KMS-11 (cell line): ENCODE measurements around the gene GJB1.
A peak's percentile ranks its signal among the peaks of the same experiment; 100 is the strongest.

Source experiments
- H2AFZ ChIP-seq: fragments of 200-600 bp; sonication (generic); 2 replicates; pipeline ENCODE4 v1.6.1; 2016; ENCODE audit warnings: antibody characterized with exemption, mixed run types, low read depth
- H3K27ac ChIP-seq: fragments of 200-600 bp; sonication (generic); 2 replicates; pipeline ENCODE4 v1.6.1; 2016; ENCODE audit warnings: mild to moderate bottlenecking, mixed run types
- H3K27me3 ChIP-seq: fragments of 200-600 bp; sonication (generic); 2 replicates; pipeline ENCODE4 v1.6.1; 2017; ENCODE audit warnings: mild to moderate bottlenecking, low read depth, mixed run types, moderate library complexity; ENCODE audit not compliant: insufficient read depth
- H3K36me3 ChIP-seq: fragments of 200-600 bp; sonication (generic); 2 replicates; pipeline ENCODE4 v1.6.1; 2017; ENCODE audit warnings: mild to moderate bottlenecking, mixed run types; ENCODE audit not compliant: insufficient read depth
- H3K4me1 ChIP-seq: fragments of 200-600 bp; sonication (generic); 2 replicates; pipeline ENCODE4 v1.6.1; 2016; ENCODE audit warnings: mild to moderate bottlenecking, low read depth, mixed run types; ENCODE audit not compliant: poor library complexity, severe bottlenecking
- H3K4me2 ChIP-seq: fragments of 200-600 bp; sonication (generic); 2 replicates; pipeline ENCODE4 v1.7.0; 2016; ENCODE audit warnings: mild to moderate bottlenecking, mixed run types
- H3K4me3 ChIP-seq: fragments of 200-600 bp; sonication (generic); IDR thresholded peaks from 2 replicates; pipeline ENCODE4 v1.6.1; 2017; ENCODE audit warnings: low read depth, low read length, mixed read lengths; ENCODE audit not compliant: insufficient read depth
- H3K79me2 ChIP-seq: fragments of 200-600 bp; sonication (generic); 2 replicates; pipeline ENCODE4 v1.6.1; 2016; ENCODE audit warnings: low read depth, mixed run types; ENCODE audit not compliant: insufficient read depth
- H3K9ac ChIP-seq: fragments of 200-600 bp; sonication (generic); 2 replicates; pipeline ENCODE4 v1.6.1; 2016; ENCODE audit warnings: mild to moderate bottlenecking, mixed run types
- H4K20me1 ChIP-seq: fragments of 200-600 bp; sonication (generic); 2 replicates; pipeline ENCODE4 v1.6.1; 2016; ENCODE audit warnings: mild to moderate bottlenecking, mixed run types; ENCODE audit not compliant: insufficient read depth
- CTCF ChIP-seq: fragments of 200-600 bp; sonication (generic); conservative IDR thresholded peaks from 2 replicates; pipeline ENCODE4 v1.6.1; 2017; ENCODE audit warnings: low read depth, mild to moderate bottlenecking, antibody characterized with exemption, low read length, moderate library complexity, mixed read lengths

Gene GJB1

GRCh38 chrX:71250841-71251240 lies 27.8 kb downstream of the GJB1 start:
- Histone ChIP-seq H3K4me1 (peaks cover 29% of the 10 kb centered on the region), H3K9ac (no peak overlapping the region), H3K4me3 (no peak overlapping the region), H2AFZ (no peak overlapping the region), H3K27ac (no peak overlapping the region), H3K36me3 (no peaks in the 10 kb centered on the region), H3K4me2 (no peak overlapping the region), H3K79me2 (no peaks in the 10 kb centered on the region), H3K27me3 (no peaks in the 10 kb centered on the region), H4K20me1 (no peaks in the 10 kb centered on the region)
- no peak for TF ChIP-seq CTCF

- Histone ChIP-seq H4K20me1 (no peaks in the 10 kb centered on the region), H3K79me2 (no peaks in the 10 kb centered on the region), H2AFZ (no peak overlapping the region), H3K27ac (no peak overlapping the region), H3K27me3 (no peaks in the 10 kb centered on the region), H3K4me3 (no peak overlapping the region), H3K4me2 (peak overlapping the region; percentile 45), H3K4me1 (peaks cover 30% of the 10 kb centered on the region), H3K9ac (no peak overlapping the region), H3K36me3 (no peaks in the 10 kb centered on the region)
- no peak for TF ChIP-seq CTCF
Measured at GRCh38 chrX:71251466-71251973, 28.5 kb downstream of the GJB1 start.

- Histone ChIP-seq H3K27ac (no peak overlapping the region), H3K79me2 (no peaks in the 10 kb centered on the region), H3K27me3 (no peaks in the 10 kb centered on the region), H2AFZ (no peak overlapping the region), H3K9ac (no peak overlapping the region), H3K4me2 (peak overlapping the region; percentile 45), H3K4me1 (peaks cover 30% of the 10 kb centered on the region), H3K4me3 (no peak overlapping the region), H3K36me3 (no peaks in the 10 kb centered on the region), H4K20me1 (no peaks in the 10 kb centered on the region)
- no peak for TF ChIP-seq CTCF
Measured at GRCh38 chrX:71252221-71252620, 29.2 kb downstream of the GJB1 start.

GRCh38 chrX:71253253-71254091 lies 30.4 kb downstream of the GJB1 start:
- peak; percentile 46; the same call in 1 of the 2 replicates for TF ChIP-seq CTCF
- H3K36me3 ChIP-seq, result no peaks in the 10 kb centered on the region
- H3K4me2 ChIP-seq, result peak overlapping the region; percentile 68; the same call in 1 of the 2 replicates
- no peak overlapping the region for H3K4me3 ChIP-seq
- H3K79me2 ChIP-seq, result no peaks in the 10 kb centered on the region
- peak overlapping the region; percentile 62 for H2AFZ ChIP-seq
- H3K27me3 ChIP-seq, result no peaks in the 10 kb centered on the region
- H3K27ac ChIP-seq, result no peak overlapping the region
- H3K9ac ChIP-seq, result peak overlapping the region; percentile 63
- peaks cover 30% of the 10 kb centered on the region for H3K4me1 ChIP-seq
- no peaks in the 10 kb centered on the region for H4K20me1 ChIP-seq
